HG02798 (cell line): ENCODE results near the gene SUSD1.

Experiments
- ATAC-seq: cut with Tn5 transposase; IDR thresholded peaks from one replicate; pipeline ENCODE4 v1.9.1; 2021; ENCODE audit warnings: mild to moderate bottlenecking; ENCODE audit not compliant: unreplicated experiment, poor library complexity

Gene SUSD1

GRCh38 chr9:112000743-112001142 lies 174.4 kb downstream of the SUSD1 start:
- ATAC-seq: no peak

GRCh38 chr9:111999319-111999718 lies 175.8 kb downstream of the SUSD1 start:
- no peak for ATAC-seq

- no peak for ATAC-seq
Measured at GRCh38 chr9:111997831-111998230, 177.3 kb downstream of the SUSD1 start.

GRCh38 chr9:111994831-111995458 lies 180.2 kb downstream of the SUSD1 start:
- ATAC-seq: peak; percentile 45

- ATAC-seq: no peak
Measured at GRCh38 chr9:111993319-111993718, 181.8 kb downstream of the SUSD1 start.

- ATAC-seq: peak; percentile 95
Measured at GRCh38 chr9:111992523-111992922, 182.6 kb downstream of the SUSD1 start.

- no peak for ATAC-seq
Measured at GRCh38 chr9:111991179-111991578, 183.9 kb downstream of the SUSD1 start.
